ENCODE data around the gene LRRC42.

The LRRC42 gene

GRCh38 chr1:53956308-53957168 is 10.4 kb downstream of the LRRC42 start:
- in situ Hi-C loops (cut with MboI; ENCODE audit: low sequenced_read_pairs, unreplicated experiment), result loop anchor here (5.0 kb wide), 1 partner anchor 89 kb away; no protein-coding TSS in a partner anchor
- DNase-seq (ENCODE audit: low spot score), result no peak
- no peak for TF ChIP-seq CTCF (IDR thresholded peaks at IDR 0.05; ENCODE audit: borderline replicate concordance, control extremely low read depth, extremely low read depth, insufficient read depth, missing control alignments)

GRCh38 chr1:53957194-53957818 is 11.2 kb downstream of the LRRC42 start:
- in situ Hi-C loops (cut with MboI; ENCODE audit: low sequenced_read_pairs, unreplicated experiment), result loop anchor here (5.0 kb wide), 1 partner anchor 90 kb away; no protein-coding TSS in a partner anchor
- no peak for DNase-seq (ENCODE audit: low spot score)
- TF ChIP-seq CTCF (IDR thresholded peaks at IDR 0.05; ENCODE audit: borderline replicate concordance, control extremely low read depth, extremely low read depth, insufficient read depth, missing control alignments), result no peak

GRCh38 chr1:53959664-53960250 is 13.6 kb downstream of the LRRC42 start:
- in situ Hi-C loops (cut with MboI; ENCODE audit: low sequenced_read_pairs, unreplicated experiment), result loop anchor here (5.0 kb wide), 1 partner anchor 92 kb away; no protein-coding TSS in a partner anchor
- peak; percentile 27 for TF ChIP-seq CTCF (IDR thresholded peaks at IDR 0.05; ENCODE audit: borderline replicate concordance, control extremely low read depth, extremely low read depth, insufficient read depth, missing control alignments)
- peak; percentile 57 for DNase-seq (ENCODE audit: low spot score)

- in situ Hi-C loops (cut with MboI; ENCODE audit: low sequenced_read_pairs, unreplicated experiment), result no loop called here
- DNase-seq (ENCODE audit: low spot score), result no peak
- no peak for TF ChIP-seq CTCF (IDR thresholded peaks at IDR 0.05; ENCODE audit: borderline replicate concordance, control extremely low read depth, extremely low read depth, insufficient read depth, missing control alignments)
Observed at GRCh38 chr1:53962395-53962794, 16.2 kb downstream of the LRRC42 start.

GRCh38 chr1:53963460-53963859 is 17.3 kb downstream of the LRRC42 start:
- no peak for DNase-seq (ENCODE audit: low spot score)
- in situ Hi-C loops (cut with MboI; ENCODE audit: low sequenced_read_pairs, unreplicated experiment), result no loop called here
- TF ChIP-seq CTCF (IDR thresholded peaks at IDR 0.05; ENCODE audit: borderline replicate concordance, control extremely low read depth, extremely low read depth, insufficient read depth, missing control alignments), result no peak

- in situ Hi-C loops (cut with MboI; ENCODE audit: low sequenced_read_pairs, unreplicated experiment), result no loop called here
- no peak for TF ChIP-seq CTCF (IDR thresholded peaks at IDR 0.05; ENCODE audit: borderline replicate concordance, control extremely low read depth, extremely low read depth, insufficient read depth, missing control alignments)
Observed at GRCh38 chr1:53964109-53964508, 18.0 kb downstream of the LRRC42 start.

More at GRCh38 chr1:53964109-53964508, 18.0 kb downstream of the LRRC42 start:
- no peak for DNase-seq (ENCODE audit: low spot score)

Data from GM13976 (cell line).